GM23338 (cell line): Measurements from ENCODE around the gene APBB1IP.

ENCODE experiments used
- CTCF ChIP-seq, 2 experiments: fragments of 200-600 bp in 1 of 2; sonication (generic) in 1 of 2; conservative IDR thresholded peaks; 2 replicates each; pipeline versions ENCODE4 v1.5.1 to v1.6.1; 2016 to 2017; ENCODE audit warnings: antibody characterized with exemption in 2 of 2, low read depth in 2 of 2, mild to moderate bottlenecking in 2 of 2, moderate library complexity in 1 of 2
- ETS1 ChIP-seq: IDR thresholded peaks from 2 replicates; pipeline ENCODE4 v1.6.1; 2016; ENCODE audit warnings: antibody characterized with exemption
- EZH2 ChIP-seq: fragments of 200-600 bp; sonication (generic); IDR thresholded peaks from one replicate; pipeline ENCODE4 v1.8.0; 2017; ENCODE audit warnings: antibody characterized with exemption, mild to moderate bottlenecking, low read depth; ENCODE audit not compliant: unreplicated experiment
- EZH2phosphoT487 ChIP-seq: fragments of 200-600 bp; sonication (generic); IDR thresholded peaks from one replicate; pipeline ENCODE4 v1.8.1; 2018; ENCODE audit warnings: antibody characterized with exemption; ENCODE audit not compliant: unreplicated experiment
- POLR2AphosphoS5 ChIP-seq: IDR thresholded peaks from 2 replicates; pipeline ENCODE4 v1.6.1; 2016; ENCODE audit warnings: antibody characterized with exemption, low read depth
- TF ChIP-seq, protein P1 (sequence below): IDR thresholded peaks from one replicate; pipeline ENCODE4 v1.6.1; 2018; ENCODE audit warnings: antibody characterized with exemption; ENCODE audit not compliant: unreplicated experiment

DNA sequence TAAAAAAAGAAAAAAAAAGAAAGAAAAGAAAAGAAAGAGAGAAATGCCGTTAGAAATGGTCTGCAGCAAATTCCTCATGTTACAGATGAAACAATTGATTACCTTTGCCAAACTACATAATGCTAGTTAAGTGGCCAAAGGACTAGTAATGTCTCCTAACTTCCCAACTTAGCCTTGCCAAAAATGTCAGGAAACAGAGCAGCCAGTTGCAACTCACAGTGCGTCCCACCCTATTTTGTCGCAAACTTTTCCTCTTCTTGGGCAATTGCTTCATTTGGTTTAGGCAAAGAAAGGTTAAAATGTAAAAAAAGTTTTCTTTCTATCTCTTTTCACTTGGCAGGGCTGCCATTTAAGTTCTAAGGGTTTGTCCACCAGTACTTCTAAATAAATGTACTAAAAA lies 53.1 kb downstream of the APBB1IP start:
- no peak for TF ChIP-seq ETS1
- no peak for TF ChIP-seq POLR2AphosphoS5
- TF ChIP-seq CTCF (conservative IDR thresholded peaks at IDR 0.05; ENCODE audit: low read depth in 2 of 2), result no peak
- TF ChIP-seq, protein P1, sequence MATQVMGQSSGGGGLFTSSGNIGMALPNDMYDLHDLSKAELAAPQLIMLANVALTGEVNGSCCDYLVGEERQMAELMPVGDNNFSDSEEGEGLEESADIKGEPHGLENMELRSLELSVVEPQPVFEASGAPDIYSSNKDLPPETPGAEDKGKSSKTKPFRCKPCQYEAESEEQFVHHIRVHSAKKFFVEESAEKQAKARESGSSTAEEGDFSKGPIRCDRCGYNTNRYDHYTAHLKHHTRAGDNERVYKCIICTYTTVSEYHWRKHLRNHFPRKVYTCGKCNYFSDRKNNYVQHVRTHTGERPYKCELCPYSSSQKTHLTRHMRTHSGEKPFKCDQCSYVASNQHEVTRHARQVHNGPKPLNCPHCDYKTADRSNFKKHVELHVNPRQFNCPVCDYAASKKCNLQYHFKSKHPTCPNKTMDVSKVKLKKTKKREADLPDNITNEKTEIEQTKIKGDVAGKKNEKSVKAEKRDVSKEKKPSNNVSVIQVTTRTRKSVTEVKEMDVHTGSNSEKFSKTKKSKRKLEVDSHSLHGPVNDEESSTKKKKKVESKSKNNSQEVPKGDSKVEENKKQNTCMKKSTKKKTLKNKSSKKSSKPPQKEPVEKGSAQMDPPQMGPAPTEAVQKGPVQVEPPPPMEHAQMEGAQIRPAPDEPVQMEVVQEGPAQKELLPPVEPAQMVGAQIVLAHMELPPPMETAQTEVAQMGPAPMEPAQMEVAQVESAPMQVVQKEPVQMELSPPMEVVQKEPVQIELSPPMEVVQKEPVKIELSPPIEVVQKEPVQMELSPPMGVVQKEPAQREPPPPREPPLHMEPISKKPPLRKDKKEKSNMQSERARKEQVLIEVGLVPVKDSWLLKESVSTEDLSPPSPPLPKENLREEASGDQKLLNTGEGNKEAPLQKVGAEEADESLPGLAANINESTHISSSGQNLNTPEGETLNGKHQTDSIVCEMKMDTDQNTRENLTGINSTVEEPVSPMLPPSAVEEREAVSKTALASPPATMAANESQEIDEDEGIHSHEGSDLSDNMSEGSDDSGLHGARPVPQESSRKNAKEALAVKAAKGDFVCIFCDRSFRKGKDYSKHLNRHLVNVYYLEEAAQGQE, result no peak
- no peak for TF ChIP-seq EZH2phosphoT487
- TF ChIP-seq EZH2, result no peak
